GM19193 (cell line): ENCODE results near the gene LIPC.

Experiments
- POLR2A ChIP-seq: IDR thresholded peaks from 4 replicates; pipeline ENCODE4 v1.6.1; 2011; ENCODE audit not compliant: insufficient read depth, insufficient read length; ENCODE audit errors: extremely low read depth

LIPC gene

GRCh38 chr15:58438111-58438510 is 6.3 kb downstream of the LIPC start:
- TF ChIP-seq POLR2A = no peak

GRCh38 chr15:58438956-58439355 is 7.2 kb downstream of the LIPC start:
- TF ChIP-seq POLR2A = no peak

- TF ChIP-seq POLR2A = no peak
These were observed 8.5 kb downstream of the LIPC start for GRCh38 chr15:58440158-58440910.

- no peak for TF ChIP-seq POLR2A
These were observed 9.1 kb downstream of the LIPC start for GRCh38 chr15:58440922-58441321.

- TF ChIP-seq POLR2A = no peak
These were observed 9.7 kb downstream of the LIPC start for GRCh38 chr15:58441376-58442070.

GRCh38 chr15:58442122-58442521 is 10.3 kb downstream of the LIPC start:
- no peak for TF ChIP-seq POLR2A

- no peak for TF ChIP-seq POLR2A
These were observed 11.5 kb downstream of the LIPC start for GRCh38 chr15:58443308-58443707.

GRCh38 chr15:58444056-58444455 is 12.3 kb downstream of the LIPC start:
- no peak for TF ChIP-seq POLR2A

- no peak for TF ChIP-seq POLR2A
These were observed 13.0 kb downstream of the LIPC start for GRCh38 chr15:58444658-58445332.

- TF ChIP-seq POLR2A = no peak
These were observed 14.1 kb downstream of the LIPC start for GRCh38 chr15:58445865-58446264.

GRCh38 chr15:58446521-58446920 is 14.7 kb downstream of the LIPC start:
- no peak for TF ChIP-seq POLR2A

GRCh38 chr15:58447271-58448010 is 15.7 kb downstream of the LIPC start:
- no peak for TF ChIP-seq POLR2A

GRCh38 chr15:58448331-58448730 is 16.5 kb downstream of the LIPC start:
- TF ChIP-seq POLR2A = no peak

GRCh38 chr15:58448906-58449305 is 17.1 kb downstream of the LIPC start:
- TF ChIP-seq POLR2A = no peak

- no peak for TF ChIP-seq POLR2A
These were observed 20.0 kb downstream of the LIPC start for GRCh38 chr15:58451826-58452225.

- no peak for TF ChIP-seq POLR2A
These were observed 21.0 kb downstream of the LIPC start for GRCh38 chr15:58452775-58453174.
